Panc1 (cell line): ENCODE results near the gene MRPL10.

Experiments
- TCF7L2 ChIP-seq: IDR thresholded peaks from 2 replicates; pipeline ENCODE4 v1.6.1; 2011; ENCODE audit warnings: mild to moderate bottlenecking, low read depth, low read length, inconsistent platforms
- TF ChIP-seq, protein P1 (sequence below): fragments of 450-650 bp; IDR thresholded peaks from 2 replicates; pipeline ENCODE4 v1.5.1; 2017; ENCODE audit warnings: mild to moderate bottlenecking

DNA sequence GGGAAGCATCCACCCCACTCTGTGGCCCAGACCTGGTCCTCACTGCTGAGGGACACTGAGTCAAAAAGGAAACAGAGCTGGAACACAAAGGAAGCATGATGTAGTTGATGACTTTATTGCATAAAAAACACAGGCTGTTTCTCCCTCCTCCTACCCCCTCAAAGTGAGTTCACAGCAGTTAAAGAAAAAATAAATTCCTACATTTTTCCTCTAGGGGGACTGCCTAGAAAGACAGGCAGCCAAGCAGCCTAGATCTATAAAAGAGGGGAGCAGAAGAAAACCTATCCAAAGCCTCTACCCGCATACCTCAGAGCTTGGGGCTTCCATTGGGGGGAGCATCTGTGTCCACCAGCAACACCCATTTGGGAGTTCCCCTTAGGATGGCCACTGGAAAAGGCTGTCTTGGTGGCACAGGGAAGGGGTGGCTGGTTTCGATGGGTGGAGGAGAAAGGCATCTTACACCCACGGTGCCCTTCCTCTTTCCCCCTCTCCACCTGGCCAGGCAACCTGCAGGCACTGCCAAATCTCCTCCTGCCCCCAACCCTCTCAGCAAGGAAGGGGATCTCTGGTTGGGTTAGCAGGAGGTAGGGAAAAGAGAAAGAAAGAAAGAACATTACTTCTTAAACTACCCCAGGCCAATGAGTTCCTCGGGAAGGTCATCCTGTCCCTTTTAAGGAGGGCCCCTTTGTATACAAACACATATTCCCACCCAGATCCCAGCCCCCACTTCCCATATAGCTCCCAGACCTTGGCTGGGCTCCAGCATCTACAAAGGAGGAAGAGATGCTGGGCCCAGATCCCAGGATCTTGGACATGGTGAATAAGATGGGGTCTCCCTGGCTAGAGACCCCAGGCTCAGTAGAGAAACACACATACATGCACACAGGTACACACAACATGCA lies 13.7 kb upstream of the MRPL10 start:
- TF ChIP-seq, protein P1, sequence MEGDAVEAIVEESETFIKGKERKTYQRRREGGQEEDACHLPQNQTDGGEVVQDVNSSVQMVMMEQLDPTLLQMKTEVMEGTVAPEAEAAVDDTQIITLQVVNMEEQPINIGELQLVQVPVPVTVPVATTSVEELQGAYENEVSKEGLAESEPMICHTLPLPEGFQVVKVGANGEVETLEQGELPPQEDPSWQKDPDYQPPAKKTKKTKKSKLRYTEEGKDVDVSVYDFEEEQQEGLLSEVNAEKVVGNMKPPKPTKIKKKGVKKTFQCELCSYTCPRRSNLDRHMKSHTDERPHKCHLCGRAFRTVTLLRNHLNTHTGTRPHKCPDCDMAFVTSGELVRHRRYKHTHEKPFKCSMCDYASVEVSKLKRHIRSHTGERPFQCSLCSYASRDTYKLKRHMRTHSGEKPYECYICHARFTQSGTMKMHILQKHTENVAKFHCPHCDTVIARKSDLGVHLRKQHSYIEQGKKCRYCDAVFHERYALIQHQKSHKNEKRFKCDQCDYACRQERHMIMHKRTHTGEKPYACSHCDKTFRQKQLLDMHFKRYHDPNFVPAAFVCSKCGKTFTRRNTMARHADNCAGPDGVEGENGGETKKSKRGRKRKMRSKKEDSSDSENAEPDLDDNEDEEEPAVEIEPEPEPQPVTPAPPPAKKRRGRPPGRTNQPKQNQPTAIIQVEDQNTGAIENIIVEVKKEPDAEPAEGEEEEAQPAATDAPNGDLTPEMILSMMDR: peak; percentile 64
- no peak for TF ChIP-seq TCF7L2
